Stomach (tissue), 9 donors: ENCODE measurements around the gene P2RX3. TPM values are rescaled to one million over a fixed set of nuclear protein-coding genes. Genes with fewer than 3 reads are reported as not detected.

Experiments used
- DNase-seq, 2 donors: peaks; one replicate each; pipeline versions ENCODE4 v3.0.0 to v3.0.0-alpha.2; 2013 to 2019
- H3K27ac ChIP-seq, 5 donors: fragments of 200-600 bp in 4 of 5; sonication (generic) in 4 of 5; one replicate each; pipeline ENCODE4 v1.5.1; 2013 to 2019; ENCODE audit warnings: mild to moderate bottlenecking in 1 of 5, moderate library complexity in 1 of 5
- H3K27me3 ChIP-seq, 3 donors: fragments of 200-600 bp; sonication (generic); one replicate each; pipeline ENCODE4 v1.5.1; 2017 to 2019; ENCODE audit warnings: mixed run types in 1 of 3
- H3K36me3 ChIP-seq, 4 donors: fragments of 200-600 bp; sonication (generic); 1 replicate in 3 of 4; 2 replicates in 1 of 4; pipeline ENCODE4 v1.5.1; 2016 to 2019
- H3K4me1 ChIP-seq, 4 donors: fragments of 200-600 bp; sonication (generic); one replicate each; pipeline ENCODE4 v1.5.1; 2016 to 2019
- H3K4me3 ChIP-seq, 4 donors: fragments of 200-600 bp; sonication (generic) in 3 of 4; one replicate each; pipeline ENCODE4 v1.5.1; 2016 to 2019; ENCODE audit warnings: mild to moderate bottlenecking in 1 of 4
- H3K9me3 ChIP-seq, 4 donors: fragments of 200-600 bp; sonication (generic); one replicate each; pipeline ENCODE4 v1.5.1; 2016 to 2019
- EP300 ChIP-seq: sonication (generic); formaldehyde crosslinking; IDR thresholded peaks from one replicate; pipeline ENCODE4 v1.6.1; 2017; ENCODE audit warnings: antibody characterized with exemption
- POLR2A ChIP-seq, 4 donors: fragments of 450-650 bp; IDR thresholded peaks; one replicate each; pipeline ENCODE4 v1.6.1; 2016; ENCODE audit warnings: antibody characterized with exemption in 4 of 4, control low read depth in 2 of 4, mild to moderate bottlenecking in 1 of 4, moderate library complexity in 1 of 4
- POLR2AphosphoS5 ChIP-seq, 3 donors: sonication (generic); formaldehyde crosslinking; IDR thresholded peaks; one replicate each; pipeline ENCODE4 v1.6.1; 2016; ENCODE audit warnings: antibody characterized with exemption in 3 of 3
- WGBS, 5 donors: extraction: QIAGEN DNeasy Blood & Tissue Kit in 3 of 5; methylation state at CpG; one replicate each; pipeline versions ENCODE4 v1.1.5 to v1.1.7; 2013 to 2018; 5-methylcytosine and 5-hydroxymethylcytosine counted together
- intact Hi-C: fragments of 100-400 bp; cut with DNase I; formaldehyde crosslinking; loops from one replicate; pipeline ENCODE4 v1.15.1; 2023; ENCODE audit warnings: low total_unique reads
- polyA plus RNA-seq, 3 donors: library from polyadenylated mRNA; stranded (reverse); fragments of 200-250 nt; gene quantifications; one replicate each; pipeline ENCODE4 v1.2.3, GENCODE V29; 2013
- total RNA-seq, 5 donors: library from RNA; depleted of rRNA; stranded (reverse); fragments of >200 nt; gene quantifications; one replicate each; pipeline versions ENCODE4 v1.1.0 to v1.2.3, GENCODE V29; 2014 to 2016
- TF ChIP-seq, protein P1 (sequence below), 7 experiments: fragments of 450-650 bp in 4 of 7; fragments of 200-600 bp in 3 of 7; sonication (generic) in 3 of 7; IDR thresholded peaks; one replicate each; pipeline ENCODE4 v1.5.1; 2016 to 2019; ENCODE audit warnings: antibody characterized with exemption in 7 of 7, control low read depth in 2 of 7, mild to moderate bottlenecking in 1 of 7
- donor health status: healthy with polysubstance abuse.
- donor health status: Bipolar disorder and iron deficiency.
- donor health status: healthy.

The P2RX3 gene
- total and polyA plus RNA-seq, 8 donors = 0.18 to 1.7 TPM; not detected in 6

DNA sequence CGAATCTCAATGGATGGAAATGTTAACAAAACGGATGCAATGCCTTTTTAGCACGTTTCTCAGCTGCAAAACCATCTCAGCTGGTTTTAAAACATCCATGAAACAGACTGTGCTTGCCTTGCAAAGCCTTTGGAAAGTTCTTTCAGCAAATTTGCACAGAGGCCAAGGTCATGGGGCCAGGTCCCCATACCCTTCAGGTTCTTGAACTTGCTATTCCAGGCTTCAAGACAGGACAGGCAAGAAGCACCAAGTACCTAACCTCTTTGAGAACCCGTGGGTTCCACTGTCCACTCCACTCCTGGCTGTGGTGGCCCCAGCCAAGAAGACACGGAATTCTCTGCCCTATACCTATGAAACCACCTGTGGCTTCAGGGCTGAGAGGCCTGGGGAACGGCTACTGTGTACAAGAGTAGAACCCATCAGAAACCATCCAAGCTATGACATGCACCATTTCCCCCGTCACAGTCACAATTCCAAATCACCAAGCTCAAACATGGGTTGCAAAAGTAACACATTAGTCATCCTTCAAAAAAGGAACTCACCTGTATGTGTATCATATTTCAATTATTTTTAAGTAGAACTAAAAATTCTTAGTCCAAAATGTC is 30.4 kb upstream of the P2RX3 start:
- peak overlapping the region in 4 of 5 donors; percentile 1 to 94 (median 60) for H3K27ac ChIP-seq
- intact Hi-C loops = no loop called here
- H3K9me3 ChIP-seq = no peaks in the 10 kb centered on the region
- H3K27me3 ChIP-seq = no peaks in the 10 kb centered on the region
- peaks cover 35 to 49% (median 42%) of the 10 kb centered on the region in 4 donors for H3K36me3 ChIP-seq
- TF ChIP-seq, protein P1, sequence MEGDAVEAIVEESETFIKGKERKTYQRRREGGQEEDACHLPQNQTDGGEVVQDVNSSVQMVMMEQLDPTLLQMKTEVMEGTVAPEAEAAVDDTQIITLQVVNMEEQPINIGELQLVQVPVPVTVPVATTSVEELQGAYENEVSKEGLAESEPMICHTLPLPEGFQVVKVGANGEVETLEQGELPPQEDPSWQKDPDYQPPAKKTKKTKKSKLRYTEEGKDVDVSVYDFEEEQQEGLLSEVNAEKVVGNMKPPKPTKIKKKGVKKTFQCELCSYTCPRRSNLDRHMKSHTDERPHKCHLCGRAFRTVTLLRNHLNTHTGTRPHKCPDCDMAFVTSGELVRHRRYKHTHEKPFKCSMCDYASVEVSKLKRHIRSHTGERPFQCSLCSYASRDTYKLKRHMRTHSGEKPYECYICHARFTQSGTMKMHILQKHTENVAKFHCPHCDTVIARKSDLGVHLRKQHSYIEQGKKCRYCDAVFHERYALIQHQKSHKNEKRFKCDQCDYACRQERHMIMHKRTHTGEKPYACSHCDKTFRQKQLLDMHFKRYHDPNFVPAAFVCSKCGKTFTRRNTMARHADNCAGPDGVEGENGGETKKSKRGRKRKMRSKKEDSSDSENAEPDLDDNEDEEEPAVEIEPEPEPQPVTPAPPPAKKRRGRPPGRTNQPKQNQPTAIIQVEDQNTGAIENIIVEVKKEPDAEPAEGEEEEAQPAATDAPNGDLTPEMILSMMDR (IDR thresholded peaks at IDR 0.05) = no peak
- TF ChIP-seq POLR2A (IDR thresholded peaks at IDR 0.05) = no peak
- TF ChIP-seq POLR2AphosphoS5 (IDR thresholded peaks at IDR 0.05) = no peak
- no peak for TF ChIP-seq EP300
- peak overlapping the region in 1 of 4 donors; percentile 17 for H3K4me3 ChIP-seq
- WGBS, 5 donors = 49 to 72% (median 55%) methylated on average over 7 of the region's 7 CpGs
- no peak for DNase-seq
- H3K4me1 ChIP-seq = peaks cover 84 to 98% (median 95%) of the 10 kb centered on the region in 4 donors

DNA sequence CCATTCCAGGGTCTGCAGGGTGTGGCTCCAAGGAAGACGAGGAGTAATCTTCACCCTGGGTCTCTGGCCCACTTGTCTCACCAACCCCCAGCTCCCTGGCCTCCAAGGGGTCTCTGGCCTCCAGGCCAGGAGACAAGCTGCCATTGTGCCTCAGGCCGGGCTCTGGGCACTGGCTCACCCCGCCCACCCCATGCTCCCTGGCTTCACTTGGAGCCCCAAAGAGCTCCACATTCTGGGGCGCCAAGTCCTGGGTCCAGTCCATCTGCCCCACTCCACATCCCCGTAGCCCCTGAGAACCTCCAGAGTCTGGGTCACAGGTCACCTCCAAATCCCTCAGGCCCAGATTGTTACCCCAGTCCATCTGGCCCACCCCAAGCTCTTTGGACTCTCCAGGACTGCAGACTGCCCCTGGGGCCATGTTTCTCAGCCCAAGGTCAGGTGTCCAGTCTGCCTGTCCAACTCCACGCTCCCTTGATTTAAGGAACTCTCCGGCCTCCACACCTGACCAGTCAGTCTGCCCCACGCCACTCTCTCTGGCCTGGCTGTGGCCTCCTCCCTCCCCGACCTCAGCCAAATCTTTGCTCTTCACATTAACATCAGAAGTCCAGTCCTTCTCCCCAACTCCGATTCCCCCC is 29.6 kb upstream of the P2RX3 start:
- Histone ChIP-seq H3K4me3 (peak overlapping the region in 1 of 4 donors; percentile 17), H3K4me1 (peaks cover 92 to 100% (median 100%) of the 10 kb centered on the region in 4 donors), H3K36me3 (peaks cover 36 to 49% (median 42%) of the 10 kb centered on the region in 4 donors), H3K27me3 (no peaks in the 10 kb centered on the region), H3K27ac (peak overlapping the region in 4 of 5 donors; percentile 90 to 95 (median 92)), H3K9me3 (no peaks in the 10 kb centered on the region)
- no peak for DNase-seq
- WGBS, 5 donors = 80 to 88% (median 85%) methylated on average over 8 to 10 of the region's 10 CpGs
- intact Hi-C loops = no loop called here
- TF ChIP-seq EP300 = no peak
- no peak for TF ChIP-seq POLR2A (IDR thresholded peaks at IDR 0.05)
- no peak for TF ChIP-seq POLR2AphosphoS5 (IDR thresholded peaks at IDR 0.05)
- TF ChIP-seq, protein P1 (IDR thresholded peaks at IDR 0.05) = no peak

- Histone ChIP-seq H3K27ac (peak overlapping the region; percentile 13 to 95 (median 90)), H3K27me3 (no peaks in the 10 kb centered on the region), H3K9me3 (no peaks in the 10 kb centered on the region), H3K4me1 (peaks cover 92 to 100% (median 98%) of the 10 kb centered on the region in 4 donors), H3K4me3 (peak overlapping the region in 1 of 4 donors; percentile 52), H3K36me3 (peaks cover 43 to 57% (median 49%) of the 10 kb centered on the region in 4 donors)
- TF ChIP-seq POLR2AphosphoS5 (IDR thresholded peaks at IDR 0.05) (no peak), POLR2A (IDR thresholded peaks at IDR 0.05) (no peak), EP300 (no peak)
- TF ChIP-seq, protein P1 (IDR thresholded peaks at IDR 0.05) = no peak
- DNase-seq = no peak
- 86 to 92% (median 90%) methylated on average over 23 to 24 of the region's 24 CpGs for WGBS, 5 donors
- intact Hi-C loops = no loop called here
These were observed 28.8 kb upstream of the P2RX3 start for GRCh38 chr11:57309106-57310059.

- intact Hi-C loops = no loop called here
- WGBS, 5 donors = 66 to 89% (median 87%) methylated on average over 6 of the region's 6 CpGs
- H3K9me3 ChIP-seq = no peaks in the 10 kb centered on the region
- no peak for DNase-seq
- H3K27me3 ChIP-seq = no peaks in the 10 kb centered on the region
- H3K4me1 ChIP-seq = peaks cover 85 to 100% (median 94%) of the 10 kb centered on the region in 4 donors
- TF ChIP-seq POLR2A (IDR thresholded peaks at IDR 0.05) (no peak), POLR2AphosphoS5 (IDR thresholded peaks at IDR 0.05) (no peak), EP300 (no peak)
- TF ChIP-seq, protein P1 (IDR thresholded peaks at IDR 0.05) = no peak
- peak overlapping the region in 4 of 5 donors; percentile 90 to 95 (median 92) for H3K27ac ChIP-seq
- H3K4me3 ChIP-seq = peak overlapping the region in 3 of 4 donors; percentile 42 to 52 (median 48)
- H3K36me3 ChIP-seq = peaks cover 50 to 64% (median 56%) of the 10 kb centered on the region in 4 donors
These were observed 28.1 kb upstream of the P2RX3 start for GRCh38 chr11:57310091-57310490.
